B cell (primary cell): ENCODE measurements around the gene PTH2.

ENCODE experiments used
- EZH2 ChIP-seq: IDR thresholded peaks from 2 replicates; pipeline ENCODE4 v1.6.1; 2012; ENCODE audit warnings: borderline replicate concordance, low read depth, mild to moderate bottlenecking, moderate library complexity, low read length; ENCODE audit not compliant: insufficient read depth, poor library complexity, severe bottlenecking
- TF ChIP-seq, protein P1 (sequence below): fragments of 200-600 bp; IDR thresholded peaks from one replicate; pipeline ENCODE4 v1.8.0; 2022; ENCODE audit warnings: antibody characterized with exemption, mild to moderate bottlenecking

GRCh38 chr19:49423071-49423984, at the start of gene PTH2:
- TF ChIP-seq EZH2, result no peak
- TF ChIP-seq, protein P1, sequence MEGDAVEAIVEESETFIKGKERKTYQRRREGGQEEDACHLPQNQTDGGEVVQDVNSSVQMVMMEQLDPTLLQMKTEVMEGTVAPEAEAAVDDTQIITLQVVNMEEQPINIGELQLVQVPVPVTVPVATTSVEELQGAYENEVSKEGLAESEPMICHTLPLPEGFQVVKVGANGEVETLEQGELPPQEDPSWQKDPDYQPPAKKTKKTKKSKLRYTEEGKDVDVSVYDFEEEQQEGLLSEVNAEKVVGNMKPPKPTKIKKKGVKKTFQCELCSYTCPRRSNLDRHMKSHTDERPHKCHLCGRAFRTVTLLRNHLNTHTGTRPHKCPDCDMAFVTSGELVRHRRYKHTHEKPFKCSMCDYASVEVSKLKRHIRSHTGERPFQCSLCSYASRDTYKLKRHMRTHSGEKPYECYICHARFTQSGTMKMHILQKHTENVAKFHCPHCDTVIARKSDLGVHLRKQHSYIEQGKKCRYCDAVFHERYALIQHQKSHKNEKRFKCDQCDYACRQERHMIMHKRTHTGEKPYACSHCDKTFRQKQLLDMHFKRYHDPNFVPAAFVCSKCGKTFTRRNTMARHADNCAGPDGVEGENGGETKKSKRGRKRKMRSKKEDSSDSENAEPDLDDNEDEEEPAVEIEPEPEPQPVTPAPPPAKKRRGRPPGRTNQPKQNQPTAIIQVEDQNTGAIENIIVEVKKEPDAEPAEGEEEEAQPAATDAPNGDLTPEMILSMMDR, result no peak
